ENCODE results near the gene OR1D5. TPM values are rescaled to one million over a fixed set of nuclear protein-coding genes. Genes with fewer than 3 reads are reported as not detected.

The OR1D5 gene
- total RNA-seq, 1 experiment from 2014 or later = not detected

DNA sequence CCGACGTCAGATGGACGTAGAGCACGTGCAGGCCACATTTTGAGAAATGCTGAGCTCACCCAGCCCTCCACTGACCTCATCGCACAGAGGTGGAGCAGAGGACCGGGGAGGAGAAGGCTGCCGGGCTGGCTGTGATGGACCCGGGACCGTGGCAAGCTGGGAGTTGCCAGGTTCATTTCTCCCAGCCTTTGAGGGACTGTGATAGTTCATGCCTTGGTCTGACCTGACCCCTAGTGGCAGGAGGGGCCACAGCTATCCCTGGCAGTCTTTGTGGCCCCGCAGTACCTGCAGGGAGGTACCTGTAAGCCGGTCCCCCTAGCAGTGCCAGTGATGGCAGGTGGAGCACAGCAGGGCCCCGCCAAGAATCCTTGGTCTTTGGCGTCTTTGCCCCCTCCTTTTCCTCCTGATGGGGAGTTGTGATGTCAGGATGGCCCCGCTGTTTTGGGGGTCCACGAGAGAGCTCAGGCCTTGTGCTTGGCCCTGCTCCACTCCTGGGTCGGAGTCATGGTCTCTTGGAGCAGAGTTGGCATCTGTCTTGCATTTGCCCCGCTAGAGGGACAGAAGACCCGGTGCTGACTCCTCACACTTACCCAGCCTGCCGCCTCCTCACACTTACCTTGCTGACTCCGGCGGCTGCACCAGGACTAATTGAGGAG, 50.4 kb downstream of the OR1D5 start:
- Histone ChIP-seq H3K14ac (ENCODE audit: insufficient read depth, low read length) (no peak overlapping the region), H3K79me2 (ENCODE audit: insufficient read depth, low read length) (no peaks in the 10 kb centered on the region), H3K9ac (ENCODE audit: extremely low read depth, insufficient read length, low read length) (no peak overlapping the region), H4K8ac (replicated peaks; ENCODE audit: insufficient read length, low read depth, low read length) (no peak overlapping the region), H2BK12ac (ENCODE audit: insufficient read length, low read depth, low read length) (no peak overlapping the region), H2BK15ac (ENCODE audit: low read depth, low read length) (no peak overlapping the region), H3K4ac (ENCODE audit: low read depth, low read length) (no peak overlapping the region), H2BK5ac (ENCODE audit: insufficient read length, low read length) (no peak overlapping the region), H3K27ac (ENCODE audit: insufficient read length, low read depth, low read length) (no peak overlapping the region), H3K23me2 (ENCODE audit: insufficient read length, low read depth, low read length, poor library complexity, severe bottlenecking) (no peaks in the 10 kb centered on the region), H3K23ac (ENCODE audit: insufficient read length, low read depth, low read length) (no peak overlapping the region), H2AFZ (ENCODE audit: low read length) (no peak overlapping the region), H3K56ac (ENCODE audit: insufficient read length, low read depth, low read length) (no peak overlapping the region), H4K91ac (ENCODE audit: insufficient read length, low read depth, low read length) (no peak overlapping the region), H3K18ac (ENCODE audit: insufficient read length, low read depth, low read length) (no peak overlapping the region), H2AK5ac (ENCODE audit: insufficient read length, low read length) (no peak overlapping the region), H3K4me2 (ENCODE audit: insufficient read depth, insufficient read length, low read length) (no peak overlapping the region), H3K9me3 (ENCODE audit: control insufficient read depth, low read depth, low read length) (no peaks in the 10 kb centered on the region), H3K27me3 (ENCODE audit: insufficient read depth, low read length) (no peaks in the 10 kb centered on the region), H3T11ph (ENCODE audit: low read length) (no peak overlapping the region), H2BK120ac (ENCODE audit: low read depth, low read length, poor library complexity, severe bottlenecking) (no peak overlapping the region), H3K4me1 (ENCODE audit: insufficient read depth, low read length) (no peaks in the 10 kb centered on the region), H2BK20ac (ENCODE audit: low read depth, low read length, poor library complexity, severe bottlenecking) (no peak overlapping the region), H3K79me1 (ENCODE audit: insufficient read depth, low read depth, low read length, poor library complexity, severe bottlenecking) (no peaks in the 10 kb centered on the region), H4K20me1 (ENCODE audit: control insufficient read depth, insufficient read depth, insufficient read length) (no peaks in the 10 kb centered on the region), H4K5ac (ENCODE audit: insufficient read length, low read depth, low read length) (no peak overlapping the region)
- TF ChIP-seq, protein P1, sequence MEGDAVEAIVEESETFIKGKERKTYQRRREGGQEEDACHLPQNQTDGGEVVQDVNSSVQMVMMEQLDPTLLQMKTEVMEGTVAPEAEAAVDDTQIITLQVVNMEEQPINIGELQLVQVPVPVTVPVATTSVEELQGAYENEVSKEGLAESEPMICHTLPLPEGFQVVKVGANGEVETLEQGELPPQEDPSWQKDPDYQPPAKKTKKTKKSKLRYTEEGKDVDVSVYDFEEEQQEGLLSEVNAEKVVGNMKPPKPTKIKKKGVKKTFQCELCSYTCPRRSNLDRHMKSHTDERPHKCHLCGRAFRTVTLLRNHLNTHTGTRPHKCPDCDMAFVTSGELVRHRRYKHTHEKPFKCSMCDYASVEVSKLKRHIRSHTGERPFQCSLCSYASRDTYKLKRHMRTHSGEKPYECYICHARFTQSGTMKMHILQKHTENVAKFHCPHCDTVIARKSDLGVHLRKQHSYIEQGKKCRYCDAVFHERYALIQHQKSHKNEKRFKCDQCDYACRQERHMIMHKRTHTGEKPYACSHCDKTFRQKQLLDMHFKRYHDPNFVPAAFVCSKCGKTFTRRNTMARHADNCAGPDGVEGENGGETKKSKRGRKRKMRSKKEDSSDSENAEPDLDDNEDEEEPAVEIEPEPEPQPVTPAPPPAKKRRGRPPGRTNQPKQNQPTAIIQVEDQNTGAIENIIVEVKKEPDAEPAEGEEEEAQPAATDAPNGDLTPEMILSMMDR (conservative IDR thresholded peaks at IDR 0.05) = peak; percentile 92
- Mint-ChIP-seq H3K27ac (peak overlapping the region in 1 of 3 experiments; percentile 92; a peak in 1 of 7 replicates), H3K4me1 (peaks cover 0 to 2% of the 10 kb centered on the region in 2 experiments; a peak in 1 of 4 replicates), H3K27me3 (ENCODE audit: low read depth) (no peaks in the 10 kb centered on the region), H3K36me3 (ENCODE audit: insufficient read depth in 1 of 3, low read depth in 3 of 3) (peaks cover 5 to 41% (median 5%) of the 10 kb centered on the region in 3 experiments; a peak in 5 of 7 replicates), H3K4me3 (no peak overlapping the region; a peak in 1 of 5 replicates), H3K9me3 (no peaks in the 10 kb centered on the region)
- peak; percentile 92 for DNase-seq
- WGBS (ENCODE audit: extremely low coverage, insufficient read length, low lambda C conversion rate) = no CpG with 5 or more reads among the region's 21 CpGs

Other genes with a start within 250 kb of the OR1D5 start
- gene OR1D2, start 40.8 kb upstream of the OR1D5 start, total RNA-seq (2021) = not detected in 2 replicates
- gene OR1G1, start 63.9 kb upstream of the OR1D5 start, total RNA-seq (2021) = not detected in 2 replicates
- gene OR1A2, start 133.9 kb upstream of the OR1D5 start, total RNA-seq (2021) = not detected in 2 replicates
- gene OR1A1, start 144.1 kb upstream of the OR1D5 start, total RNA-seq (2021) = not detected in 2 replicates
- not detected in 2 replicates for gene OR3A1, start 234.8 kb upstream of the OR1D5 start, total RNA-seq (2021)

All from H9 (cell line).